ENCODE results near the gene GPR12.

DNA sequence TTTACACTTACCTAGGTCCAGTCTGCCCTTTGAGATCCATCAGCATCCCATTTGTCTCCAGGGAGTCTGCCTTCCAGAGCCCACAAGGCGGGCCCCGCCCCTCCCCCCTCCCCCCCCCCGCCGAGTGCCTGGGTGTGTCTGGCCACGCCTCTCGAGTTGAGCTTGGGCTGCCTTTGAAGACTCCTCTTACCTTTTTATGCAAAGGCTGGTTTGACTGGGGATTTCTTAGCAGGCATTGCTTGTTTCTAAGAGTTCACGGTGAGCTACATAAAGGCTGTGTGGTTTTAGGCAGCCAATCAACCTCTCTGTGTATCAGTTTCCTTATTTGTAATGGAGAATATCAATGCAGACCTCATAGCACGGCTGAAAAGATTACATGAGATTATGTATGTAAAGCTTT, 11.3 kb downstream of the GPR12 start:
- TF ChIP-seq, protein P1, sequence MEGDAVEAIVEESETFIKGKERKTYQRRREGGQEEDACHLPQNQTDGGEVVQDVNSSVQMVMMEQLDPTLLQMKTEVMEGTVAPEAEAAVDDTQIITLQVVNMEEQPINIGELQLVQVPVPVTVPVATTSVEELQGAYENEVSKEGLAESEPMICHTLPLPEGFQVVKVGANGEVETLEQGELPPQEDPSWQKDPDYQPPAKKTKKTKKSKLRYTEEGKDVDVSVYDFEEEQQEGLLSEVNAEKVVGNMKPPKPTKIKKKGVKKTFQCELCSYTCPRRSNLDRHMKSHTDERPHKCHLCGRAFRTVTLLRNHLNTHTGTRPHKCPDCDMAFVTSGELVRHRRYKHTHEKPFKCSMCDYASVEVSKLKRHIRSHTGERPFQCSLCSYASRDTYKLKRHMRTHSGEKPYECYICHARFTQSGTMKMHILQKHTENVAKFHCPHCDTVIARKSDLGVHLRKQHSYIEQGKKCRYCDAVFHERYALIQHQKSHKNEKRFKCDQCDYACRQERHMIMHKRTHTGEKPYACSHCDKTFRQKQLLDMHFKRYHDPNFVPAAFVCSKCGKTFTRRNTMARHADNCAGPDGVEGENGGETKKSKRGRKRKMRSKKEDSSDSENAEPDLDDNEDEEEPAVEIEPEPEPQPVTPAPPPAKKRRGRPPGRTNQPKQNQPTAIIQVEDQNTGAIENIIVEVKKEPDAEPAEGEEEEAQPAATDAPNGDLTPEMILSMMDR (IDR thresholded peaks at IDR 0.05 in 8 of 11, conservative IDR thresholded peaks at IDR 0.05 in 3 of 11): no peak
- TF ChIP-seq POLR2A (IDR thresholded peaks at IDR 0.05) (no peak), POLR2AphosphoS5 (IDR thresholded peaks at IDR 0.05) (no peak)
